Fibroblast of villous mesenchyme (primary cell): ENCODE data around the gene ATP6V1A. TPM values are rescaled to one million over a fixed set of nuclear protein-coding genes. Genes with fewer than 3 reads are reported as not detected.
A peak's percentile ranks its signal among the peaks of the same experiment; 100 is the strongest.

Experiments used
- DNase-seq: peaks from one replicate; pipeline ENCODE4 v3.0.0-alpha.2; 2010; ENCODE audit warnings: low read depth
- H3K4me3 ChIP-seq: 2 replicates; pipeline ENCODE4 v1.5.1; 2011; ENCODE audit warnings: low read depth, mild to moderate bottlenecking, low read length
- CTCF ChIP-seq: IDR thresholded peaks from 2 replicates; pipeline ENCODE4 v1.5.1; 2012; ENCODE audit warnings: low read depth, mild to moderate bottlenecking, low read length; ENCODE audit not compliant: insufficient read depth
- total RNA-seq: library from RNA; depleted of rRNA; stranded (reverse); fragments of >200 nt; gene quantifications from 2 replicates; pipeline ENCODE4 v1.2.3, GENCODE V29; 2012

Gene ATP6V1A
- total RNA-seq, 1 donor: 117 TPM

- no peak for TF ChIP-seq CTCF
- no peak overlapping the region for H3K4me3 ChIP-seq
- DNase-seq: peak; percentile 18
Observed at GRCh38 chr3:113714702-113715101, 32.1 kb upstream of the ATP6V1A start.

GRCh38 chr3:113717308-113717707, 29.5 kb upstream of the ATP6V1A start:
- no peak for DNase-seq
- no peak for TF ChIP-seq CTCF
- no peak overlapping the region for H3K4me3 ChIP-seq

- DNase-seq: no peak
- TF ChIP-seq CTCF: no peak
- no peak overlapping the region for H3K4me3 ChIP-seq
Observed at GRCh38 chr3:113717818-113718217, 29.0 kb upstream of the ATP6V1A start.

- no peak overlapping the region for H3K4me3 ChIP-seq
- no peak for DNase-seq
- TF ChIP-seq CTCF: no peak
Observed at GRCh38 chr3:113719294-113719693, 27.5 kb upstream of the ATP6V1A start.

GRCh38 chr3:113719758-113720157, 27.1 kb upstream of the ATP6V1A start:
- no peak for TF ChIP-seq CTCF
- DNase-seq: no peak
- no peak overlapping the region for H3K4me3 ChIP-seq

GRCh38 chr3:113721636-113722035, 25.2 kb upstream of the ATP6V1A start:
- TF ChIP-seq CTCF: no peak
- DNase-seq: no peak
- no peak overlapping the region for H3K4me3 ChIP-seq

- TF ChIP-seq CTCF: no peak
- H3K4me3 ChIP-seq: no peak overlapping the region
- no peak for DNase-seq
Observed at GRCh38 chr3:113728661-113729060, 18.2 kb upstream of the ATP6V1A start.
